Suprapubic skin (tissue), 4 donors: ENCODE results near the gene TPRG1. TPM values are rescaled to one million over a fixed set of nuclear protein-coding genes. Genes with fewer than 3 reads are reported as not detected.

Source experiments
- DNase-seq, 2 donors: peaks; one replicate each; pipeline ENCODE4 v3.0.0-alpha.2; 2019; ENCODE audit warnings: low spot score in 2 of 2
- H3K27ac ChIP-seq: fragments of 200-600 bp; sonication (generic); one replicate; pipeline ENCODE4 v1.5.1; 2019
- H3K27me3 ChIP-seq: fragments of 200-600 bp; sonication (generic); one replicate; pipeline ENCODE4 v1.5.1; 2019
- H3K36me3 ChIP-seq: fragments of 200-600 bp; sonication (generic); one replicate; pipeline ENCODE4 v1.5.1; 2019
- H3K4me1 ChIP-seq: fragments of 200-600 bp; sonication (generic); one replicate; pipeline ENCODE4 v1.5.1; 2019
- H3K4me3 ChIP-seq: fragments of 200-600 bp; sonication (generic); one replicate; pipeline ENCODE4 v1.5.1; 2019; ENCODE audit warnings: mild to moderate bottlenecking
- H3K9me3 ChIP-seq: fragments of 200-600 bp; sonication (generic); one replicate; pipeline ENCODE4 v1.5.1; 2019
- EP300 ChIP-seq: sonication (generic); formaldehyde crosslinking; IDR thresholded peaks from one replicate; pipeline ENCODE4 v1.6.1; 2017; ENCODE audit warnings: antibody characterized with exemption
- POLR2A ChIP-seq, 2 donors: fragments of 450-650 bp; IDR thresholded peaks; one replicate each; pipeline ENCODE4 v1.6.1; 2017; ENCODE audit warnings: antibody characterized with exemption in 2 of 2, mild to moderate bottlenecking in 2 of 2, moderate library complexity in 2 of 2
- POLR2AphosphoS5 ChIP-seq, 3 donors: sonication (generic); formaldehyde crosslinking; IDR thresholded peaks; one replicate each; pipeline ENCODE4 v1.6.1; 2017; ENCODE audit warnings: antibody characterized with exemption in 3 of 3
- WGBS: methylation state at CpG from one replicate; pipeline ENCODE4 v1.1.5; 2018; 5-methylcytosine and 5-hydroxymethylcytosine counted together
- total RNA-seq, 4 donors: library from RNA; depleted of rRNA; stranded (reverse); fragments of >200 nt; gene quantifications; one replicate each; pipeline ENCODE4 v1.1.0, GENCODE V29; 2016
- TF ChIP-seq, protein P1 (sequence below), 2 donors: fragments of 200-600 bp in 1 of 2; fragments of 450-650 bp in 1 of 2; sonication (generic) in 1 of 2; IDR thresholded peaks; one replicate each; pipeline ENCODE4 v1.5.1; 2016 to 2019; ENCODE audit warnings: antibody characterized with exemption in 2 of 2, mild to moderate bottlenecking in 1 of 2, moderate library complexity in 1 of 2

TPRG1 gene
- total RNA-seq, 4 donors from 2014 or later: 19.9 to 30.9 (median 28.4) TPM

DNA sequence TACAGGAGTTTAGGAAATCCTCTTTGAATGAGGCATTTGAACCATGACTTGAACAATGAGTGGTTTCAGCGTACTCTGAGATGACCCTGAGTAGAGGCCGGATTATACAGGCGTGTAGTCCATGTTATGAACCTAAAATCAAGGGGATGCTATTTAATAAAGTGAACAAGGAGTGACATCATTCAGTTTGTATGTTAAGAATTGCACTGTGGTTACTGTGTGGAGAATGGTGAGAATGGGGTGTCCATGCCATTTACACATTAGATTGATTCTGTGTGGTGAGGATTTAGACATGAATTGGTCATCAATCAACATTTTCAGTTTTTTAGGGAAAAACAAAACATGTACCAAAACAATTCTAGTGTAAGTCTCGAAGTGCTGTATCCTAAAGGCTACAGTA is 65.8 kb downstream of the TPRG1 start:
- Histone ChIP-seq H3K4me1 (peaks cover 7% of the 10 kb centered on the region), H3K27me3 (no peaks in the 10 kb centered on the region), H3K36me3 (no peaks in the 10 kb centered on the region), H3K4me3 (no peak overlapping the region), H3K9me3 (no peaks in the 10 kb centered on the region), H3K27ac (no peak overlapping the region)
- WGBS: 90% methylated on average over 4 of the region's 4 CpGs
- TF ChIP-seq POLR2A (IDR thresholded peaks at IDR 0.05) (no peak), EP300 (no peak), POLR2AphosphoS5 (IDR thresholded peaks at IDR 0.05) (no peak)
- TF ChIP-seq, protein P1, sequence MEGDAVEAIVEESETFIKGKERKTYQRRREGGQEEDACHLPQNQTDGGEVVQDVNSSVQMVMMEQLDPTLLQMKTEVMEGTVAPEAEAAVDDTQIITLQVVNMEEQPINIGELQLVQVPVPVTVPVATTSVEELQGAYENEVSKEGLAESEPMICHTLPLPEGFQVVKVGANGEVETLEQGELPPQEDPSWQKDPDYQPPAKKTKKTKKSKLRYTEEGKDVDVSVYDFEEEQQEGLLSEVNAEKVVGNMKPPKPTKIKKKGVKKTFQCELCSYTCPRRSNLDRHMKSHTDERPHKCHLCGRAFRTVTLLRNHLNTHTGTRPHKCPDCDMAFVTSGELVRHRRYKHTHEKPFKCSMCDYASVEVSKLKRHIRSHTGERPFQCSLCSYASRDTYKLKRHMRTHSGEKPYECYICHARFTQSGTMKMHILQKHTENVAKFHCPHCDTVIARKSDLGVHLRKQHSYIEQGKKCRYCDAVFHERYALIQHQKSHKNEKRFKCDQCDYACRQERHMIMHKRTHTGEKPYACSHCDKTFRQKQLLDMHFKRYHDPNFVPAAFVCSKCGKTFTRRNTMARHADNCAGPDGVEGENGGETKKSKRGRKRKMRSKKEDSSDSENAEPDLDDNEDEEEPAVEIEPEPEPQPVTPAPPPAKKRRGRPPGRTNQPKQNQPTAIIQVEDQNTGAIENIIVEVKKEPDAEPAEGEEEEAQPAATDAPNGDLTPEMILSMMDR (IDR thresholded peaks at IDR 0.05): no peak
- no peak for DNase-seq

DNA sequence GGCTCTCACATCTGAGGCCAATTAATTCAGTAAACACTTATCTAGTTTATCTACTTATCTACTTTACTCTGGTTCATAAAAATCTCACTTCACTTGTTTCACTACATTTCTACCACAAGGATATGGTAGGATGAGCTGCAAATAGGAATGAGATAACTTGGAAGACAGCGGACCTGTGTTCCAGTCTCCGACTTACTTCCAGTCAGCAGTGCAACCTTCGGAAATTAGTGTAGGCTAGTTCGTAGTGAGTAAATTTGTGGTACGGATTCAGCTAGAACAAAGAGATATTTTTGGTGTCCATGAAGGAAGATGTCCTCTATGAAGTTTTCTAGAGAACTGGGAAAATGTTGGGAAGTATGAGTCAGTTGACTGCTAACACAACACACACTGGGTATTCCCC is 66.3 kb downstream of the TPRG1 start:
- Histone ChIP-seq H3K4me3 (no peak overlapping the region), H3K4me1 (peaks cover 1% of the 10 kb centered on the region), H3K9me3 (no peaks in the 10 kb centered on the region), H3K27ac (no peak overlapping the region), H3K36me3 (no peaks in the 10 kb centered on the region), H3K27me3 (no peaks in the 10 kb centered on the region)
- DNase-seq: no peak
- TF ChIP-seq, protein P1 (IDR thresholded peaks at IDR 0.05): no peak
- TF ChIP-seq POLR2AphosphoS5 (IDR thresholded peaks at IDR 0.05): no peak
- no peak for TF ChIP-seq EP300
- TF ChIP-seq POLR2A (IDR thresholded peaks at IDR 0.05): no peak
- 97% methylated on average over 5 of the region's 5 CpGs for WGBS

DNA sequence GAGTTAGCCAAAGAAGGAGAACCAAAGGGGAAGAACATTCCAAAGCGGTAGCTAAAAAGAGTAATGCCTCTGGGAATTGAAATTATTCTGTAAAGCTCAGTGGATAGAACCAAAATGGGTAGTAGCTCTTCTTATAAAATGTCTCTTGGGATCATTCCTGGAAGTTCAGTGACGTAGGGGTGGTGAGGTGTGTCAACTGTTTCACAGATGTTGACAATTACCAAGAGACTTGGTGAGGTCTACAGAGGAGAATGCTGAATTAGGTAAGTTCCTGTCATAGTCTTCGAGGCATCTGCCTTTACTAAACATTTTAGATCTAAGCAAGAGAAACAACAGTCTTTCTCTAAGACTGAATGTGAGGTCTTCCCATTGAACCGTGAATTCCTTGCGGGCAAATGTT is 67.8 kb downstream of the TPRG1 start:
- Histone ChIP-seq H3K27me3 (no peaks in the 10 kb centered on the region), H3K9me3 (no peaks in the 10 kb centered on the region), H3K4me3 (no peak overlapping the region), H3K36me3 (no peaks in the 10 kb centered on the region), H3K4me1 (no peaks in the 10 kb centered on the region), H3K27ac (no peak overlapping the region)
- 88% methylated on average over 5 of the region's 5 CpGs for WGBS
- TF ChIP-seq, protein P1 (IDR thresholded peaks at IDR 0.05): no peak
- no peak for TF ChIP-seq EP300
- no peak for TF ChIP-seq POLR2AphosphoS5 (IDR thresholded peaks at IDR 0.05)
- no peak for TF ChIP-seq POLR2A (IDR thresholded peaks at IDR 0.05)
- no peak for DNase-seq

DNA sequence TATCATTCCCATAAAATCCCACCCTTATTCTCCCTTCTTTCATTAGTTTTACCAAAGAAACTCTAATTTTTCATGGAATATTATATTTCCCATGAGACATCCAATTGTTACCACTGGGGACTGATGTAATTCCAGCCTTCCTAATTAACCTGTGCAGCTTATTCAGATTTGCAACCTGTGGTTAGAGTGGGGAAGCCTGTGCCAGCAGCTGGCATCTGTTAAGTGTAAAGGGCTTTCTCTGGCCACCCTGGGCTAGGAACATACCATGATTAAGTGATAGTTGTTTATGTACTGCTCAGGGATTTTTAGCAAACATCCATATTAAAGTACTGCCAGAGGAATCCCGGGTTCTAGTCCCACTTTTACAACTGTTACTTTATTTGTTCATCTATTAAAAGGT is 78.2 kb downstream of the TPRG1 start:
- Histone ChIP-seq H3K27ac (no peak overlapping the region), H3K27me3 (no peaks in the 10 kb centered on the region), H3K4me3 (no peak overlapping the region), H3K36me3 (no peaks in the 10 kb centered on the region), H3K4me1 (no peaks in the 10 kb centered on the region), H3K9me3 (peaks cover 4% of the 10 kb centered on the region)
- TF ChIP-seq POLR2AphosphoS5 (IDR thresholded peaks at IDR 0.05): no peak
- no peak for TF ChIP-seq EP300
- TF ChIP-seq POLR2A (IDR thresholded peaks at IDR 0.05): no peak
- TF ChIP-seq, protein P1 (IDR thresholded peaks at IDR 0.05): no peak
- WGBS: 75% methylated on average over 1 of the region's 1 CpG
- DNase-seq: no peak

DNA sequence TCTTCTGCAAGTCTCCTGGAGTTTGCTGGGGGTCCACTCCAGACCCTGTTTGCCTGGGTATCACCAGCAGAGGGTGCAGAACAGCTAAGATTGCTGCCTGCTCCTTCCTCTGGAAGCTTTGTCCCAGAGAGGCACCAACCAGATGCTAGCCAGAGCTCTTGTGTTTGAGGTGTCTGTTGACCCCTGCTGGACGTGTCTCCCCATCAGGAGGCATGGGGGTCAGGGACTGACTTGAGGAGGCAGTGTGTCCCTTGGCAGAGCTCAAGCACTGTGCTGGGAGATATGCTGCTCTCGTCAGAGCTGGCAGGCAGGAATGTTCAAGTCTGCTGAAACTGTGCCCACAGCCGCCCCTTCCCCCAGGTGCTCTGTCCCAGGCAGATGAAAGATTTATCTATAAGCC is 86.5 kb downstream of the TPRG1 start:
- DNase-seq: no peak
- H3K4me1 ChIP-seq: peaks cover 6% of the 10 kb centered on the region
- peaks cover 3% of the 10 kb centered on the region for H3K9me3 ChIP-seq
- H3K36me3 ChIP-seq: no peaks in the 10 kb centered on the region
- TF ChIP-seq POLR2AphosphoS5 (IDR thresholded peaks at IDR 0.05): no peak
- TF ChIP-seq, protein P1 (IDR thresholded peaks at IDR 0.05): no peak
- no peak for TF ChIP-seq POLR2A (IDR thresholded peaks at IDR 0.05)
- no peak for TF ChIP-seq EP300
- no peak overlapping the region for H3K27ac ChIP-seq
- WGBS: 72% methylated on average over 3 of the region's 3 CpGs
- no peaks in the 10 kb centered on the region for H3K27me3 ChIP-seq
- H3K4me3 ChIP-seq: no peak overlapping the region
